ENCODE results near the gene SCYL1. TPM values are rescaled to one million over a fixed set of nuclear protein-coding genes. Genes with fewer than 3 reads are reported as not detected.
A peak's percentile ranks its signal among the peaks of the same experiment; 100 is the strongest.
"Not testable (repeated sequence)": the region's sequence is repeated elsewhere in the genome, so short reads cannot be mapped to it uniquely, and the experiment has no call there.

Gene SCYL1
- total RNA-seq, 1 experiment from 2014 or later = 39.1 TPM

- H3K36me3 ChIP-seq = no peaks in the 10 kb centered on the region
- peak within 1 kb of the TSS; percentile 66 for H3K4me3 ChIP-seq
- H3K4me1 ChIP-seq = peaks cover 55% of the 10 kb centered on the region
- H3K27me3 ChIP-seq = no peaks in the 10 kb centered on the region
- DNase-seq = peak; percentile 64 to 74
- no peaks in the 10 kb centered on the region for H3K9me3 ChIP-seq (replicated peaks)
- peak within 1 kb of the TSS; percentile 71 for H3K27ac ChIP-seq
Measured at GRCh38 chr11:65558002-65558929, 33.4 kb downstream of the SCYL1 start, which contains the start of gene LTBP3. TSS of gene LTBP3 (minus strand) at chr11:65558359. CDS start at chr11:65557959, 400 bp downstream.

- peak in 1 of 2 experiments; percentile 29 for DNase-seq
- Histone ChIP-seq H3K27me3 (no peaks in the 10 kb centered on the region), H3K4me3 (peak overlapping the region; percentile 66), H3K4me1 (peaks cover 55% of the 10 kb centered on the region), H3K27ac (peak overlapping the region; percentile 71), H3K36me3 (no peaks in the 10 kb centered on the region), H3K9me3 (replicated peaks) (no peaks in the 10 kb centered on the region)
Measured at GRCh38 chr11:65558930-65559509, 34.1 kb downstream of the SCYL1 start.

- H3K4me1 ChIP-seq = peaks cover 55% of the 10 kb centered on the region
- DNase-seq = no peak
- H3K4me3 ChIP-seq = no peak overlapping the region
- H3K27me3 ChIP-seq = no peaks in the 10 kb centered on the region
- H3K27ac ChIP-seq = peak overlapping the region; percentile 71; the same call in 1 of the 2 replicates
- no peaks in the 10 kb centered on the region for H3K9me3 ChIP-seq (replicated peaks)
- no peaks in the 10 kb centered on the region for H3K36me3 ChIP-seq
Measured at GRCh38 chr11:65559535-65559934, 34.7 kb downstream of the SCYL1 start.

GRCh38 chr11:65559951-65560537, 35.2 kb downstream of the SCYL1 start:
- Histone ChIP-seq H3K4me1 (peaks cover 51% of the 10 kb centered on the region), H3K9me3 (replicated peaks) (no peaks in the 10 kb centered on the region), H3K4me3 (no peak overlapping the region), H3K27ac (peak overlapping the region; percentile 71; the same call in 1 of the 2 replicates), H3K27me3 (no peaks in the 10 kb centered on the region), H3K36me3 (no peaks in the 10 kb centered on the region)
- DNase-seq = peak in 1 of 2 experiments; percentile 57

GRCh38 chr11:65560555-65561418, 35.9 kb downstream of the SCYL1 start:
- Histone ChIP-seq H3K4me3 (no peak overlapping the region), H3K27me3 (no peaks in the 10 kb centered on the region), H3K27ac (peak overlapping the region; percentile 71; the same call in 1 of the 2 replicates), H3K36me3 (no peaks in the 10 kb centered on the region), H3K9me3 (replicated peaks) (no peaks in the 10 kb centered on the region), H3K4me1 (peaks cover 44% of the 10 kb centered on the region)
- peak; percentile 80 to 82 for DNase-seq

GRCh38 chr11:65562020-65562419, 37.1 kb downstream of the SCYL1 start:
- H3K36me3 ChIP-seq = no peaks in the 10 kb centered on the region

GRCh38 chr11:65562788-65563187, 37.9 kb downstream of the SCYL1 start:
- H3K27me3 ChIP-seq = no peaks in the 10 kb centered on the region
- no peaks in the 10 kb centered on the region for H3K9me3 ChIP-seq (replicated peaks)
- peaks cover 32% of the 10 kb centered on the region for H3K4me1 ChIP-seq
- no peak overlapping the region for H3K27ac ChIP-seq
- no peak overlapping the region for H3K4me3 ChIP-seq
- DNase-seq = no peak
- no peaks in the 10 kb centered on the region for H3K36me3 ChIP-seq

More at GRCh38 chr11:65562020-65562419, 37.1 kb downstream of the SCYL1 start:
- H3K27ac ChIP-seq = no peak overlapping the region
- H3K9me3 ChIP-seq (replicated peaks) = no peaks in the 10 kb centered on the region
- peaks cover 35% of the 10 kb centered on the region for H3K4me1 ChIP-seq
- no peak for DNase-seq
- no peaks in the 10 kb centered on the region for H3K27me3 ChIP-seq
- H3K4me3 ChIP-seq = no peak overlapping the region

GRCh38 chr11:65563601-65564000, 38.7 kb downstream of the SCYL1 start:
- no peaks in the 10 kb centered on the region for H3K27me3 ChIP-seq
- H3K9me3 ChIP-seq (replicated peaks) = no peaks in the 10 kb centered on the region
- no peak overlapping the region for H3K4me3 ChIP-seq
- DNase-seq = no peak
- no peaks in the 10 kb centered on the region for H3K36me3 ChIP-seq
- H3K4me1 ChIP-seq = peaks cover 31% of the 10 kb centered on the region
- H3K27ac ChIP-seq = no peak overlapping the region

GRCh38 chr11:65564879-65565559, 40.1 kb downstream of the SCYL1 start:
- peaks cover 21% of the 10 kb centered on the region for H3K4me1 ChIP-seq
- not testable (repeated sequence) for H3K27ac ChIP-seq; H3K9me3 ChIP-seq (replicated peaks); DNase-seq; H3K4me3 ChIP-seq; H3K27me3 ChIP-seq; H3K36me3 ChIP-seq

GRCh38 chr11:65565624-65566453, 41.0 kb downstream of the SCYL1 start:
- H3K27ac ChIP-seq = no peak overlapping the region
- H3K27me3 ChIP-seq = no peaks in the 10 kb centered on the region
- no peaks in the 10 kb centered on the region for H3K36me3 ChIP-seq
- no peak overlapping the region for H3K4me3 ChIP-seq
- H3K9me3 ChIP-seq (replicated peaks) = no peaks in the 10 kb centered on the region
- peaks cover 13% of the 10 kb centered on the region for H3K4me1 ChIP-seq
- no peak for DNase-seq

- Histone ChIP-seq H3K4me1 (peaks cover 17% of the 10 kb centered on the region), H3K36me3 (no peaks in the 10 kb centered on the region), H3K27ac (peak overlapping the region; percentile 10; the same call in 1 of the 2 replicates), H3K9me3 (replicated peaks) (no peaks in the 10 kb centered on the region), H3K27me3 (no peaks in the 10 kb centered on the region), H3K4me3 (peak overlapping the region; percentile 88)
- DNase-seq = no peak
Measured at GRCh38 chr11:65569164-65569972, 44.5 kb downstream of the SCYL1 start.

Measured in SJCRH30 (cell line).